Measurements from ENCODE around the gene KRTAP19-4.

KRTAP19-4 gene

GRCh38 chr21:30478004-30478403 is 19.0 kb downstream of the KRTAP19-4 start:
- DNase-seq (ENCODE audit: low spot score): no peak
- H3K4me3 ChIP-seq (ENCODE audit: low read length in 2 of 2): no peak overlapping the region
- no peak overlapping the region for H3K4me2 ChIP-seq (ENCODE audit: insufficient read depth, low read length, poor library complexity, severe bottlenecking)
- H3K79me1 ChIP-seq (ENCODE audit: low read depth, low read length): no peaks in the 10 kb centered on the region
- H2BK12ac ChIP-seq (ENCODE audit: low read length): no peak overlapping the region
- no peak overlapping the region for H3K4ac ChIP-seq (ENCODE audit: low read length)
- H4K8ac ChIP-seq (ENCODE audit: low read depth, low read length): no peak overlapping the region
- no peaks in the 10 kb centered on the region for H3K4me1 ChIP-seq (ENCODE audit: control insufficient read depth in 2 of 2, insufficient read depth in 1 of 2, low read depth in 1 of 2, low read length in 2 of 2)
- no peak overlapping the region for H2AFZ ChIP-seq (ENCODE audit: low read length)
- H4K91ac ChIP-seq (ENCODE audit: low read depth, low read length, poor library complexity): no peak overlapping the region
- H3K23ac ChIP-seq (ENCODE audit: low read depth, low read length, poor library complexity): no peak overlapping the region
- no peak overlapping the region for H2BK120ac ChIP-seq (ENCODE audit: low read depth, low read length)
- H3K18ac ChIP-seq (ENCODE audit: low read length): no peak overlapping the region
- H2AK5ac ChIP-seq (ENCODE audit: low read depth, low read length): no peak overlapping the region
- no peak overlapping the region for H2BK15ac ChIP-seq (ENCODE audit: low read length)
- no peak overlapping the region for H2BK5ac ChIP-seq (ENCODE audit: low read length)
- H3K9ac ChIP-seq (ENCODE audit: low read depth, low read length, poor library complexity): no peak overlapping the region
- no peak overlapping the region for H3K14ac ChIP-seq (ENCODE audit: low read length)
- H3K27ac ChIP-seq (replicated peaks; ENCODE audit: low read length): no peak overlapping the region
- H3K9me3 ChIP-seq (replicated peaks in 1 of 2; ENCODE audit: control insufficient read depth in 2 of 2, insufficient read depth in 1 of 2, low read depth in 1 of 2, low read length in 2 of 2): no peaks in the 10 kb centered on the region
- no CpG with 5 or more reads among the region's 3 CpGs for WGBS, 2 donors (ENCODE audit: extremely low coverage in 2 of 2, insufficient read length in 2 of 2, insufficient replicate concordance in 1 of 2)
- H3K36me3 ChIP-seq (replicated peaks in 1 of 2; ENCODE audit: control insufficient read depth in 2 of 2, insufficient read depth in 2 of 2, low read length in 2 of 2): no peaks in the 10 kb centered on the region
- no peaks in the 10 kb centered on the region for H3K27me3 ChIP-seq (ENCODE audit: control insufficient read depth in 3 of 3, insufficient read depth in 3 of 3, low read depth in 1 of 3, low read length in 3 of 3)

DNA sequence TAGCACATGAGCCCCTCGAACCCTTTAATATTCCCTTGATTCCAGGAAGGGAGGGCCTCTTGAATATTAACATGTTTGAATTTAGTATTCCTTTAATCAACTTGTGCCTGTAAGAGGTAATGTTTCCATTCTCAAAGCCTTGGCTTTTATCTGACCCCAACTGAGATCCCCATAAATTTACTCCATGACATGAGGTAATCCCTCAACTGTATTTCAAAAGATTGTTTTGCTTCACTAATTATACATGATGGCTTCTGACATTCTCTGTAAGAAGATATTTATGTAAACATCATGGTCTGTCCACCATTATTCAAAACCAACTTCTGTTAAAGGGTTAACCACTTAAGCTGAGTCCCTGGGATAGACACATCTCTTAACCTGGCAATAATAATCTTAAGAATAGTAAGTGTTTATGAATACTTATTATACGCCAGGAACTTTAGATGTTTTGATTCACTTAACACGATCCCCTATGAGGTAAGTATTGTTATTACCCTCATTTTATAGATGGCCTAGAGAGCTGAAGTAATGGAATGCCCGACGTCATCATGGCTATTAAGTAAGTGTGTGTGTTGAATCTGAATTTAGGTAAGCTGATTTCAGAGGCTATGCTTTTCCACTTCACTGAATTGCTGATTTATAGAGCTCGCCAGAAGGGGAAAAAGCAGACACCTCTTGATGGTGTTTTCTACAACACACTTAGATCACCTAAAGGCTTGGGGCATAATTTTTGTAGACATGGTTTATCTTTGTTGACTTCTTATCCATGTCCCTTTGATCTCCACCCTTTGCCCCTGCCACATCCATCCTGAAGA is 27.9 kb downstream of the KRTAP19-4 start:
- H3K18ac ChIP-seq (ENCODE audit: low read length): no peak overlapping the region
- no peak overlapping the region for H2AFZ ChIP-seq (ENCODE audit: low read length)
- no peak overlapping the region for H3K27ac ChIP-seq (replicated peaks; ENCODE audit: low read length)
- no peaks in the 10 kb centered on the region for H3K79me1 ChIP-seq (ENCODE audit: low read depth, low read length)
- WGBS, 2 donors (ENCODE audit: extremely low coverage in 2 of 2, insufficient read length in 2 of 2, insufficient replicate concordance in 1 of 2): no CpG with 5 or more reads among the region's 6 CpGs
- no peak overlapping the region for H3K4me2 ChIP-seq (ENCODE audit: insufficient read depth, low read length, poor library complexity, severe bottlenecking)
- H3K23ac ChIP-seq (ENCODE audit: low read depth, low read length, poor library complexity): no peak overlapping the region
- no peak overlapping the region for H2BK12ac ChIP-seq (ENCODE audit: low read length)
- H3K9ac ChIP-seq (ENCODE audit: low read depth, low read length, poor library complexity): no peak overlapping the region
- peaks cover 0 to 2% of the 10 kb centered on the region in 2 donors for H3K4me1 ChIP-seq (ENCODE audit: control insufficient read depth in 2 of 2, insufficient read depth in 1 of 2, low read depth in 1 of 2, low read length in 2 of 2)
- H4K8ac ChIP-seq (ENCODE audit: low read depth, low read length): no peak overlapping the region
- H3K4me3 ChIP-seq (ENCODE audit: low read length in 2 of 2): no peak overlapping the region
- no peak overlapping the region for H2BK120ac ChIP-seq (ENCODE audit: low read depth, low read length)
- H2AK5ac ChIP-seq (ENCODE audit: low read depth, low read length): no peak overlapping the region
- no peak overlapping the region for H2BK5ac ChIP-seq (ENCODE audit: low read length)
- no peak overlapping the region for H3K14ac ChIP-seq (ENCODE audit: low read length)
- no peak overlapping the region for H4K91ac ChIP-seq (ENCODE audit: low read depth, low read length, poor library complexity)
- no peaks in the 10 kb centered on the region for H3K9me3 ChIP-seq (replicated peaks in 1 of 2; ENCODE audit: control insufficient read depth in 2 of 2, insufficient read depth in 1 of 2, low read depth in 1 of 2, low read length in 2 of 2)
- no peak for DNase-seq (ENCODE audit: low spot score)
- H3K4ac ChIP-seq (ENCODE audit: low read length): no peak overlapping the region
- H3K36me3 ChIP-seq (replicated peaks in 1 of 2; ENCODE audit: control insufficient read depth in 2 of 2, insufficient read depth in 2 of 2, low read length in 2 of 2): no peaks in the 10 kb centered on the region
- no peak overlapping the region for H2BK15ac ChIP-seq (ENCODE audit: low read length)
- H3K27me3 ChIP-seq (ENCODE audit: control insufficient read depth in 3 of 3, insufficient read depth in 3 of 3, low read depth in 1 of 3, low read length in 3 of 3): no peaks in the 10 kb centered on the region

DNA sequence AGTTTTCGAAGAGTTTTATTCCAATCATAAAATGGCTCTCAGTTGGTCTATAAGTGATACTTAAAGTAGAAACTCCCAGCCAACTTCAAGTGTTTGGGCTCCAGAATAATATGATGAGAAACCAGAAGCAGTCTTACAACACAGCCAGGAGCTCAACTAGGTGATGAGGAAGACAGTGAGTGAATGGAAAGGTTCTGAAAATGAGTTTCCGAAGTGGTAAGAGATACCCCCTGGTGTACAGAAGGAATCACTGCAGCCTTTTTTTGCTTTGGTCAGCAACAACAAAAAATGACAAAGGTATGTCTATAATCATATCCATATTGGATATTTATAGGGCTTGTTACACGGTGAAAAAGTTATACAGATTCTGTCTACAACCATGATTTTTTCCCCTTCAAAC is 33.3 kb downstream of the KRTAP19-4 start:
- no peaks in the 10 kb centered on the region for H3K9me3 ChIP-seq (replicated peaks in 1 of 2; ENCODE audit: control insufficient read depth in 2 of 2, insufficient read depth in 1 of 2, low read depth in 1 of 2, low read length in 2 of 2)
- no peak overlapping the region for H3K14ac ChIP-seq (ENCODE audit: low read length)
- no peak overlapping the region for H2AFZ ChIP-seq (ENCODE audit: low read length)
- no peak overlapping the region for H2BK120ac ChIP-seq (ENCODE audit: low read depth, low read length)
- H4K91ac ChIP-seq (ENCODE audit: low read depth, low read length, poor library complexity): no peak overlapping the region
- no peaks in the 10 kb centered on the region for H3K79me1 ChIP-seq (ENCODE audit: low read depth, low read length)
- no peak overlapping the region for H3K23ac ChIP-seq (ENCODE audit: low read depth, low read length, poor library complexity)
- no peak overlapping the region for H3K18ac ChIP-seq (ENCODE audit: low read length)
- H2AK5ac ChIP-seq (ENCODE audit: low read depth, low read length): no peak overlapping the region
- DNase-seq (ENCODE audit: low spot score): no peak
- no peak overlapping the region for H3K4ac ChIP-seq (ENCODE audit: low read length)
- H3K27me3 ChIP-seq (ENCODE audit: control insufficient read depth in 3 of 3, insufficient read depth in 3 of 3, low read depth in 1 of 3, low read length in 3 of 3): no peaks in the 10 kb centered on the region
- no peak overlapping the region for H3K9ac ChIP-seq (ENCODE audit: low read depth, low read length, poor library complexity)
- H3K4me2 ChIP-seq (ENCODE audit: insufficient read depth, low read length, poor library complexity, severe bottlenecking): no peak overlapping the region
- no peak overlapping the region for H2BK15ac ChIP-seq (ENCODE audit: low read length)
- no CpG with 5 or more reads among the region's 3 CpGs for WGBS, 2 donors (ENCODE audit: extremely low coverage in 2 of 2, insufficient read length in 2 of 2, insufficient replicate concordance in 1 of 2)
- H3K4me3 ChIP-seq (ENCODE audit: low read length in 2 of 2): no peak overlapping the region
- H4K8ac ChIP-seq (ENCODE audit: low read depth, low read length): no peak overlapping the region
- no peak overlapping the region for H2BK12ac ChIP-seq (ENCODE audit: low read length)
- H3K4me1 ChIP-seq (ENCODE audit: control insufficient read depth in 2 of 2, insufficient read depth in 1 of 2, low read depth in 1 of 2, low read length in 2 of 2): peaks cover 0 to 2% of the 10 kb centered on the region in 2 donors
- no peak overlapping the region for H3K27ac ChIP-seq (replicated peaks; ENCODE audit: low read length)
- no peak overlapping the region for H2BK5ac ChIP-seq (ENCODE audit: low read length)
- no peaks in the 10 kb centered on the region for H3K36me3 ChIP-seq (replicated peaks in 1 of 2; ENCODE audit: control insufficient read depth in 2 of 2, insufficient read depth in 2 of 2, low read length in 2 of 2)

DNA sequence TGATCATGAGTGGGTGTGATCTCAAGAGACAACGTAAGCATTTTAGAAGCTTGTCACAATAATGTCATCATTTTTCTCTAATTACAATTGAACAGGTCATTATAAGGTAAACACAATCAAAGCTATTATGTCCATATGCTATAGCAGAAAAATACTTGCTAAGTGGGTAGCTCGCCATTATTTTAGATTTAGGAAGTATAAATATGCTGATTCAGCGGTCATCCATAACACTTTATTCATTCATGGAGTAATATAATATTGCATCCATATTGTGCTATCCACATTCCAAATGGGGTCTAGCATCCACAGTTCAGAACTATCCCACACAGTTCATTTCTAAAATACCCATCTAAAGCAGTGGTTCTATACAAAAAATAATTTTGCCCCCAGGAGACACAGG is 48.5 kb downstream of the KRTAP19-4 start:
- Histone ChIP-seq H2BK120ac (ENCODE audit: low read depth, low read length) (no peak overlapping the region), H3K4me3 (ENCODE audit: low read length in 2 of 2) (no peak overlapping the region), H2BK15ac (ENCODE audit: low read length) (no peak overlapping the region), H3K23ac (ENCODE audit: low read depth, low read length, poor library complexity) (no peak overlapping the region), H3K27me3 (ENCODE audit: control insufficient read depth in 3 of 3, insufficient read depth in 3 of 3, low read depth in 1 of 3, low read length in 3 of 3) (no peaks in the 10 kb centered on the region), H3K9me3 (replicated peaks in 1 of 2; ENCODE audit: control insufficient read depth in 2 of 2, insufficient read depth in 1 of 2, low read depth in 1 of 2, low read length in 2 of 2) (no peaks in the 10 kb centered on the region), H2AK5ac (ENCODE audit: low read depth, low read length) (no peak overlapping the region), H3K27ac (replicated peaks; ENCODE audit: low read length) (no peak overlapping the region), H4K8ac (ENCODE audit: low read depth, low read length) (no peak overlapping the region), H2BK12ac (ENCODE audit: low read length) (no peak overlapping the region), H3K4me1 (ENCODE audit: control insufficient read depth in 2 of 2, insufficient read depth in 1 of 2, low read depth in 1 of 2, low read length in 2 of 2) (no peaks in the 10 kb centered on the region), H3K14ac (ENCODE audit: low read length) (no peak overlapping the region), H3K79me1 (ENCODE audit: low read depth, low read length) (no peaks in the 10 kb centered on the region), H4K91ac (ENCODE audit: low read depth, low read length, poor library complexity) (no peak overlapping the region), H3K18ac (ENCODE audit: low read length) (no peak overlapping the region), H3K36me3 (replicated peaks in 1 of 2; ENCODE audit: control insufficient read depth in 2 of 2, insufficient read depth in 2 of 2, low read length in 2 of 2) (no peaks in the 10 kb centered on the region), H3K4ac (ENCODE audit: low read length) (no peak overlapping the region), H3K4me2 (ENCODE audit: insufficient read depth, low read length, poor library complexity, severe bottlenecking) (no peak overlapping the region), H3K9ac (ENCODE audit: low read depth, low read length, poor library complexity) (no peak overlapping the region), H2AFZ (ENCODE audit: low read length) (no peak overlapping the region), H2BK5ac (ENCODE audit: low read length) (no peak overlapping the region)
- WGBS, 2 donors (ENCODE audit: extremely low coverage in 2 of 2, insufficient read length in 2 of 2, insufficient replicate concordance in 1 of 2): no CpG with 5 or more reads among the region's 3 CpGs
- no peak for DNase-seq (ENCODE audit: low spot score)

Data from neuronal stem cell (in vitro differentiated cells).